H1 (cell line): ENCODE data around the gene HSPA1B. TPM values are rescaled to one million over a fixed set of nuclear protein-coding genes. Genes with fewer than 3 reads are reported as not detected.

Source experiments
- CTCF ChIA-PET: fragments of 300-600 bp; sonication (Branson Sonifier 250); formaldehyde crosslinking; loops from one replicate; lab custom pipeline; 2021; ENCODE audit not compliant: partially characterized antibody; lab: Charles Lee
- POLR2A ChIA-PET: fragments of 300-600 bp; sonication (Branson Sonifier 250); formaldehyde crosslinking; loops from one replicate; lab custom pipeline; 2021; ENCODE audit warnings: inconsistent platforms; ENCODE audit not compliant: partially characterized antibody; lab: Charles Lee
- DNase-seq, 2 experiments: peaks; one replicate each; pipeline versions ENCODE4 v3.0.0 to v3.0.0-alpha.2; 2010 to 2022; ENCODE audit warnings: low spot score in 2 of 2, low read depth in 1 of 2, mixed read lengths in 1 of 2
- FAIRE-seq: peaks from 2 replicates; lab custom pipeline; 2011; peaks lifted over from hg19 to GRCh38; lab: Jason Lieb, UNC
- H2AFZ ChIP-seq: 2 replicates; pipeline ENCODE4 v1.8.1; 2012; ENCODE audit warnings: low read length, inconsistent platforms
- H2AK5ac ChIP-seq: 2 replicates; pipeline ENCODE4 v1.6.1; 2013; ENCODE audit warnings: low read depth, low read length
- H2BK120ac ChIP-seq: replicated peaks from 2 replicates; pipeline ENCODE3; 2013; ENCODE audit warnings: low read depth, low read length, inconsistent platforms
- H2BK12ac ChIP-seq: 2 replicates; pipeline ENCODE4 v1.6.1; 2013; ENCODE audit warnings: low read depth, low read length
- H2BK15ac ChIP-seq: 2 replicates; pipeline ENCODE4 v1.6.1; 2013; ENCODE audit warnings: low read length
- H2BK20ac ChIP-seq: 2 replicates; pipeline ENCODE4 v1.6.1; 2013; ENCODE audit warnings: low read length
- H2BK5ac ChIP-seq: 2 replicates; pipeline ENCODE4 v1.6.1; 2013; ENCODE audit warnings: low read depth, low read length
- H3K14ac ChIP-seq: 2 replicates; pipeline ENCODE4 v1.6.1; 2013; ENCODE audit warnings: inconsistent platforms; ENCODE audit not compliant: insufficient read length
- H3K18ac ChIP-seq: 2 replicates; pipeline ENCODE4 v1.6.1; 2013; ENCODE audit warnings: low read length; ENCODE audit errors: extremely low read depth
- H3K23ac ChIP-seq: 2 replicates; pipeline ENCODE4 v1.6.1; 2013; ENCODE audit warnings: inconsistent platforms; ENCODE audit not compliant: insufficient read length
- H3K23me2 ChIP-seq: 2 replicates; pipeline ENCODE4 v1.6.1; 2013; ENCODE audit warnings: low read depth, low read length
- H3K27ac ChIP-seq: 2 replicates; pipeline ENCODE4 v1.6.1; 2011; ENCODE audit warnings: low read depth, low read length, inconsistent platforms
- H3K27me3 ChIP-seq, 4 experiments: replicated peaks in 1 of 4; 1 replicate in 1 of 4; 2 replicates in 3 of 4; pipeline versions ENCODE4 v1.6.1 to v1.8.1; 2011 to 2013; ENCODE audit warnings: low read length in 3 of 4, mild to moderate bottlenecking in 3 of 4, inconsistent platforms in 2 of 4, mixed read lengths in 2 of 4, moderate library complexity in 1 of 4; ENCODE audit not compliant: control insufficient read depth in 3 of 4, insufficient read depth in 3 of 4; ENCODE audit errors: extremely low read depth in 1 of 4
- H3K36me3 ChIP-seq, 4 experiments: 2 replicates each; pipeline versions ENCODE4 v1.6.1 to v1.8.1; 2011 to 2013; ENCODE audit warnings: mild to moderate bottlenecking in 4 of 4, low read length in 3 of 4, moderate library complexity in 2 of 4, control low read depth in 1 of 4, inconsistent platforms in 1 of 4; ENCODE audit not compliant: insufficient read depth in 4 of 4, control insufficient read depth in 2 of 4
- H3K4ac ChIP-seq: replicated peaks from 2 replicates; pipeline ENCODE3; 2013; ENCODE audit warnings: low read length, low read depth, mixed read lengths, inconsistent platforms; ENCODE audit not compliant: insufficient read length
- H3K4me1 ChIP-seq, 4 experiments: replicated peaks in 1 of 4; 1 replicate in 1 of 4; 2 replicates in 3 of 4; pipeline versions ENCODE4 v1.6.1 to v1.8.1; 2011 to 2013; ENCODE audit warnings: low read length in 3 of 4, inconsistent platforms in 2 of 4, mixed read lengths in 1 of 4; ENCODE audit not compliant: insufficient read depth in 4 of 4, control insufficient read depth in 3 of 4
- H3K4me2 ChIP-seq, 2 experiments: 2 replicates each; pipeline versions ENCODE4 v1.6.1 to v1.8.1; 2011 to 2013; ENCODE audit warnings: low read depth in 2 of 2, low read length in 2 of 2, control low read depth in 1 of 2, inconsistent platforms in 1 of 2, mild to moderate bottlenecking in 1 of 2; ENCODE audit not compliant: insufficient read depth in 1 of 2
- H3K4me3 ChIP-seq, 4 experiments: fragments of 200-600, 300-600 bp in 1 of 4; sonication (generic), shearing (Covaris generic), sonication (Bioruptor Twin) in 1 of 4; 2 replicates each; pipeline versions ENCODE4 v1.5.1 to v1.8.1; 2011 to 2016; ENCODE audit warnings: low read length in 4 of 4, low read depth in 3 of 4, control low read depth in 2 of 4, inconsistent platforms in 2 of 4, mild to moderate bottlenecking in 2 of 4, mixed read lengths in 1 of 4, moderate library complexity in 1 of 4; ENCODE audit not compliant: insufficient read depth in 2 of 4; ENCODE audit errors: extremely low read depth in 1 of 4
- H3K56ac ChIP-seq: replicated peaks from 2 replicates; pipeline ENCODE3; 2013; ENCODE audit warnings: low read depth, mild to moderate bottlenecking, mixed read lengths, low read length, inconsistent platforms; ENCODE audit not compliant: insufficient read length
- H3K79me1 ChIP-seq: 2 replicates; pipeline ENCODE4 v1.6.1; 2013; ENCODE audit warnings: low read depth, low read length, control low read depth
- H3K79me2 ChIP-seq, 2 experiments: 2 replicates each; pipeline versions ENCODE4 v1.6.1 to v1.8.1; 2012 to 2013; ENCODE audit warnings: low read length in 2 of 2, mild to moderate bottlenecking in 2 of 2, inconsistent platforms in 1 of 2; ENCODE audit not compliant: insufficient read depth in 2 of 2, control insufficient read depth in 1 of 2
- H3K9ac ChIP-seq, 4 experiments: replicated peaks in 1 of 4; 1 replicate in 1 of 4; 2 replicates in 3 of 4; pipeline versions ENCODE4 v1.6.1 to v1.8.1; 2011 to 2013; ENCODE audit warnings: low read depth in 3 of 4, low read length in 3 of 4, control low read depth in 2 of 4, mild to moderate bottlenecking in 2 of 4, moderate library complexity in 2 of 4, inconsistent platforms in 1 of 4; ENCODE audit errors: extremely low read depth in 1 of 4
- H3K9me3 ChIP-seq, 2 experiments: 2 replicates each; pipeline versions ENCODE4 v1.6.1 to v1.8.1; 2012 to 2013; ENCODE audit warnings: mild to moderate bottlenecking in 2 of 2, moderate library complexity in 2 of 2, control low read depth in 1 of 2, inconsistent platforms in 1 of 2, low read depth in 1 of 2, low read length in 1 of 2, mixed read lengths in 1 of 2; ENCODE audit not compliant: insufficient read depth in 2 of 2
- H4K20me1 ChIP-seq, 2 experiments: replicated peaks in 1 of 2; 2 replicates each; pipeline versions ENCODE3 to v1.8.1; 2011 to 2013; ENCODE audit warnings: inconsistent platforms in 2 of 2, low read length in 2 of 2, mild to moderate bottlenecking in 1 of 2; ENCODE audit not compliant: insufficient read depth in 2 of 2, control insufficient read depth in 1 of 2
- H4K5ac ChIP-seq: 2 replicates; pipeline ENCODE4 v1.6.1; 2013; ENCODE audit warnings: low read length, low read depth, mixed read lengths, inconsistent platforms; ENCODE audit not compliant: insufficient read length
- H4K8ac ChIP-seq: 2 replicates; pipeline ENCODE4 v1.8.0; 2013; ENCODE audit warnings: mild to moderate bottlenecking, moderate library complexity, low read length, inconsistent platforms; ENCODE audit not compliant: insufficient read depth; ENCODE audit errors: extremely low read depth
- H4K91ac ChIP-seq: replicated peaks from 2 replicates; pipeline ENCODE3; 2013; ENCODE audit warnings: low read length, mixed read lengths, inconsistent platforms; ENCODE audit not compliant: insufficient read length
- BCL11A ChIP-seq, 2 experiments: IDR thresholded peaks; one replicate each; pipeline ENCODE4 v1.6.1; 2011; ENCODE audit warnings: low read depth in 2 of 2, low read length in 2 of 2, mild to moderate bottlenecking in 2 of 2
- CHD1 ChIP-seq: IDR thresholded peaks from 2 replicates; pipeline ENCODE4 v1.6.1; 2012; ENCODE audit warnings: low read depth, low read length, improper control_type of control experiment
- EGR1 ChIP-seq: IDR thresholded peaks from 2 replicates; pipeline ENCODE4 v1.6.1; 2011; ENCODE audit warnings: low read depth, low read length, borderline replicate concordance
- KDM1A ChIP-seq: fragments of 200-600, 300-600 bp; sonication (generic); IDR thresholded peaks from 2 replicates; pipeline ENCODE4 v1.7.1; 2016; ENCODE audit warnings: mild to moderate bottlenecking, low read length, borderline replicate concordance
- KDM4A ChIP-seq: IDR thresholded peaks from one replicate; pipeline ENCODE4 v1.7.1; 2012; ENCODE audit warnings: low read depth, mild to moderate bottlenecking, moderate library complexity, low read length, inconsistent platforms; ENCODE audit not compliant: severe bottlenecking
- NANOG ChIP-seq: IDR thresholded peaks from 2 replicates; pipeline ENCODE4 v1.6.1; 2011; ENCODE audit warnings: low read length, low read depth, mild to moderate bottlenecking, inconsistent platforms; ENCODE audit not compliant: insufficient read depth, poor library complexity, severe bottlenecking
- POLR2A ChIP-seq, 2 experiments: IDR thresholded peaks; 1 replicate in 1 of 2; 2 replicates in 1 of 2; pipeline ENCODE4 v1.6.1; 2011; ENCODE audit warnings: low read depth in 2 of 2, low read length in 2 of 2, mild to moderate bottlenecking in 2 of 2; ENCODE audit errors: control extremely low read depth in 1 of 2
- RXRA ChIP-seq: IDR thresholded peaks from 2 replicates; pipeline ENCODE4 v1.6.1; 2011; ENCODE audit warnings: low read depth, mild to moderate bottlenecking, low read length, moderate library complexity; ENCODE audit not compliant: insufficient read depth
- SAP30 ChIP-seq: fragments of 300-600 bp; sonication (generic); IDR thresholded peaks from 2 replicates; pipeline ENCODE4 v1.7.1; 2012; ENCODE audit warnings: low read length, moderate library complexity, mild to moderate bottlenecking, inconsistent platforms; ENCODE audit not compliant: insufficient read depth, insufficient replicate concordance
- SRF ChIP-seq: IDR thresholded peaks from 2 replicates; pipeline ENCODE4 v1.6.1; 2011; ENCODE audit warnings: mild to moderate bottlenecking, low read depth, low read length, moderate library complexity
- TAF1 ChIP-seq: IDR thresholded peaks from 2 replicates; pipeline ENCODE4 v1.6.1; 2011; ENCODE audit warnings: mild to moderate bottlenecking, low read depth, low read length
- USF2 ChIP-seq: IDR thresholded peaks from 2 replicates; pipeline ENCODE4 v1.6.1; 2011; ENCODE audit warnings: low read length, improper control_type of control experiment
- WGBS, 2 experiments: shearing (Covaris generic) in 1 of 2; methylation state at CpG; one replicate each; pipeline versions ENCODE4 v1.1.6 to v1.1.7; 2013 to 2015; ENCODE audit warnings: low lambda C conversion rate in 2 of 2, mixed read lengths in 2 of 2, inconsistent platforms in 1 of 2, low coverage in 1 of 2, missing lambda C conversion rate in 1 of 2; ENCODE audit not compliant: insufficient replicate concordance in 2 of 2, insufficient coverage in 1 of 2, insufficient read length in 1 of 2; ENCODE audit errors: extremely low coverage in 1 of 2, missing lambda C conversion rate in 1 of 2; 5-methylcytosine and 5-hydroxymethylcytosine counted together
- polyA plus RNA-seq, 7 experiments: library from polyadenylated mRNA; depleted of rRNA in 3 of 7; stranded (reverse) in 5 of 7; unstranded in 2 of 7; fragments of >200 nt in 5 of 7; fragments of 200-250 nt in 2 of 7; gene quantifications; 1 replicate in 5 of 7; 2 replicates in 1 of 7; 4 replicates in 1 of 7; pipeline versions ENCODE4 v1.2.1 to v1.2.3, GENCODE V29; 2011 to 2013; ENCODE audit warnings: missing spikeins in 2 of 7, mixed read lengths in 2 of 7
- total RNA-seq: library from RNA; stranded (reverse); fragmentation: NEBNext Ultra II Directional; extraction: Animal tissue kit (Norgen Biotek cat#: 25700); gene quantifications from 2 replicates; pipeline ENCODE4 v1.2.1, GENCODE V29; 2021

Gene HSPA1B
- total and polyA plus RNA-seq, 2 of the 8 experiments (the other 6 are each of a cell fraction or from before 2014, with no cell fraction given): 36.6 to 76.6 TPM

DNA sequence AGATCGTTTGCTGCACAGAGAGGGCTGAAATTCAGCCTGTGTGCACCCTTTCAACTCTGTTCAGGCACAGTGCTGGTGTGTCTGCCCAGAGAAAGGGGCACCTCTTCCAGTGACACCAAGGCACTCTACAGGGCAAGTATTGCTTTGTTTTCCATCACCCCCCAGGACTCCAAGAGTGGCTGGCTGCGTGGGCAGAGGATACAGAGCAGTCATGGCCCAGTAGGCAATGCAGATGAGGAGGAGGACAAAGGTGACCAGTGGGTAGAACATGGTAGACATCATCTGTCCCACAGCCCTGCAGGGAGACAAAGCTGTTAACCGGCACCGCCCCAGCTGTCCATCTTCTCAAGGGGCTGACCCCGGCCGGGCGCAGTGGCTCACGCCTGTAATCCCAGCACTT is 41.8 kb downstream of the HSPA1B start:
- Histone ChIP-seq H3K9me3 (no peaks in the 10 kb centered on the region), H3K27me3 (no peaks in the 10 kb centered on the region), H3K27ac (no peak overlapping the region), H2BK5ac (no peak overlapping the region), H2BK20ac (no peak overlapping the region), H3K56ac (no peak overlapping the region), H4K91ac (peak overlapping the region; percentile 65), H3K23me2 (no peaks in the 10 kb centered on the region; the same call in 1 of the 2 replicates), H3K4me2 (no peak overlapping the region), H2AFZ (no peak overlapping the region), H3K4me1 (peaks cover 0 to 17% (median 8%) of the 10 kb centered on the region in 4 experiments; a peak in 6 of 7 replicates), H3K23ac (no peak overlapping the region), H4K5ac (no peak overlapping the region), H3K9ac (no peak overlapping the region), H3K18ac (no peak overlapping the region; the same call in 1 of the 2 replicates), H3K4ac (no peak overlapping the region), H2AK5ac (no peak overlapping the region), H2BK12ac (no peak overlapping the region; the same call in 1 of the 2 replicates), H4K8ac (no peak overlapping the region), H2BK120ac (no peak overlapping the region), H3K79me1 (no peaks in the 10 kb centered on the region), H3K36me3 (no peaks in the 10 kb centered on the region), H4K20me1 (no peaks in the 10 kb centered on the region), H2BK15ac (no peak overlapping the region; the same call in 1 of the 2 replicates), H3K79me2 (no peaks in the 10 kb centered on the region), H3K14ac (no peak overlapping the region), H3K4me3 (no peak overlapping the region)
- DNase-seq (no peak), FAIRE-seq (no peak)
- ChIA-PET CTCF (interaction anchor here (0.6 to 5.8 kb wide), 6 partner anchors 11 to 100 kb away, joined by 3 to 25 read pairs (median 4); no protein-coding TSS in a partner anchor), POLR2A (interaction anchor here (0.6 to 1.7 kb wide), 5 partner anchors 9 to 122 kb away, joined by 3 to 7 read pairs (median 6); partner anchors contain the start of genes HSPA1B and SLC44A4)
- 93% methylated on average over 8 of the region's 8 CpGs; no CpG with 5 or more reads in 1 of the 2 experiments for WGBS, 2 experiments
- TF ChIP-seq SRF (no peak), KDM4A (no peak), POLR2A (IDR thresholded peaks at IDR 0.05; ENCODE audit: control extremely low read depth in 1 of 2, low read depth in 2 of 2, low read length in 2 of 2) (no peak), SAP30 (no peak), USF2 (no peak), CHD1 (no peak), TAF1 (no peak), BCL11A (IDR thresholded peaks at IDR 0.05; ENCODE audit: low read depth in 2 of 2, low read length in 2 of 2) (no peak), EGR1 (no peak), RXRA (no peak), NANOG (no peak), KDM1A (no peak)
